HepG2 (cell line): ENCODE results near the gene PDE4D. TPM values are rescaled to one million over a fixed set of nuclear protein-coding genes. Genes with fewer than 3 reads are reported as not detected.
A peak's percentile ranks its signal among the peaks of the same experiment; 100 is the strongest.

Experiments used
- ATAC-seq: fragments of 200-7000 bp; cut with Tn5 transposase; 3 replicates; pipeline ENCODE4 v1.9.1; 2020; ENCODE audit warnings: mild to moderate bottlenecking, moderate library complexity
- BruUV-seq: library from RNA; stranded (reverse); fragments of 400-500 nt; replicated peaks from 2 replicates; lab custom pipeline; 2021; lab: Mats Ljungman, UMichigan
- CTCF ChIA-PET: fragments of 300-600 bp; formaldehyde crosslinking; extraction: SDS; loops from one replicate; lab custom pipeline; 2021; ENCODE audit warnings: low total read pairs, inconsistent platforms, low intra/inter-chr PET ratio; lab: Yijun Ruan, JAX
- POLR2A ChIA-PET: fragments of 350-600 bp; sonication (Branson Sonifier 250); formaldehyde crosslinking; loops from one replicate; lab custom pipeline; 2020; ENCODE audit warnings: antibody characterized with exemption, inconsistent platforms; lab: Yijun Ruan, JAX
- DNase-seq: peaks from one replicate; pipeline ENCODE4 v3.0.0-alpha.2; 2015; ENCODE audit warnings: low spot score
- FAIRE-seq: peaks from 3 replicates; lab custom pipeline; 2011; peaks lifted over from hg19 to GRCh38; lab: Jason Lieb, UNC
- H2AFZ ChIP-seq: one replicate; pipeline ENCODE4 v1.6.1; 2011; ENCODE audit warnings: low read length, inconsistent platforms
- H3K27ac ChIP-seq: fragments of 300-600 bp; 3 replicates; pipeline ENCODE4 v1.8.0; 2011; ENCODE audit warnings: mixed run types, mild to moderate bottlenecking, mixed read lengths, low read length, inconsistent platforms; ENCODE audit not compliant: insufficient read depth; ENCODE audit errors: extremely low read length
- H3K27me3 ChIP-seq, 2 experiments: fragments of 200-600 bp in 1 of 2; 2 replicates in 1 of 2; 3 replicates in 1 of 2; pipeline versions ENCODE4 v1.6.0 to v1.8.0; 2011; ENCODE audit warnings: low read length in 2 of 2, mild to moderate bottlenecking in 2 of 2, moderate library complexity in 2 of 2, inconsistent platforms in 1 of 2; ENCODE audit not compliant: insufficient read depth in 2 of 2, control insufficient read depth in 1 of 2
- H3K36me3 ChIP-seq, 2 experiments: fragments of 200-600 bp in 1 of 2; replicated peaks in 1 of 2; 2 replicates in 1 of 2; 3 replicates in 1 of 2; pipeline versions ENCODE4 v1.5.1 to v1.8.0; 2011; ENCODE audit warnings: low read length in 2 of 2, inconsistent platforms in 1 of 2; ENCODE audit not compliant: insufficient read depth in 2 of 2, control insufficient read depth in 1 of 2
- H3K4me1 ChIP-seq: 2 replicates; pipeline ENCODE4 v1.5.1; 2012; ENCODE audit warnings: low read length, inconsistent platforms; ENCODE audit not compliant: insufficient read depth
- H3K4me2 ChIP-seq: 2 replicates; pipeline ENCODE4 v1.6.0; 2011; ENCODE audit warnings: low read depth, low read length, inconsistent platforms
- H3K4me3 ChIP-seq, 3 experiments: fragments of 200-600 bp in 1 of 3; sonication (generic), shearing (Covaris generic) in 1 of 3; replicated peaks in 1 of 3; 2 replicates each; pipeline ENCODE4 v1.5.1; 2011 to 2016; ENCODE audit warnings: low read length in 3 of 3, inconsistent platforms in 2 of 3, low read depth in 2 of 3, mild to moderate bottlenecking in 2 of 3, control low read depth in 1 of 3, mixed read lengths in 1 of 3; ENCODE audit not compliant: insufficient read depth in 1 of 3
- H3K79me2 ChIP-seq: one replicate; pipeline ENCODE4 v1.6.1; 2011; ENCODE audit warnings: low read length, inconsistent platforms; ENCODE audit not compliant: insufficient read depth
- H3K9ac ChIP-seq: 2 replicates; pipeline ENCODE4 v1.6.0; 2011; ENCODE audit warnings: mild to moderate bottlenecking, low read depth, low read length, inconsistent platforms; ENCODE audit not compliant: insufficient read depth
- H3K9me3 ChIP-seq: 2 replicates; pipeline ENCODE4 v1.5.1; 2012; ENCODE audit warnings: mild to moderate bottlenecking, low read length
- H4K20me1 ChIP-seq: 2 replicates; pipeline ENCODE4 v1.6.0; 2011; ENCODE audit warnings: inconsistent platforms, mild to moderate bottlenecking, low read length, moderate library complexity; ENCODE audit not compliant: insufficient read depth
- AHR ChIP-seq: IDR thresholded peaks from 2 replicates; pipeline ENCODE4 v1.6.1; 2018; ENCODE audit warnings: missing genetic modification reagents, missing compliant biosample characterization
- EED ChIP-seq: sonication (generic); formaldehyde crosslinking; IDR thresholded peaks from 2 replicates; pipeline ENCODE4 v1.5.0; 2020; ENCODE audit warnings: mild to moderate bottlenecking, missing genetic modification reagents
- MAFF ChIP-seq: IDR thresholded peaks from 2 replicates; pipeline ENCODE4 v1.6.1; 2011; ENCODE audit warnings: low read depth, low read length, improper control_type of control experiment
- MAFK ChIP-seq, 2 experiments: IDR thresholded peaks in 1 of 2; conservative IDR thresholded peaks in 1 of 2; 2 replicates each; pipeline ENCODE4 v1.6.1; 2011; ENCODE audit warnings: improper control_type of control experiment in 2 of 2, low read length in 2 of 2
- NAIF1 ChIP-seq: sonication (generic); formaldehyde crosslinking; IDR thresholded peaks from 2 replicates; pipeline ENCODE4 v1.5.0; 2020; ENCODE audit warnings: mild to moderate bottlenecking, missing genetic modification reagents, borderline replicate concordance
- ZNF138 ChIP-seq: sonication (generic); formaldehyde crosslinking; IDR thresholded peaks from 2 replicates; pipeline ENCODE4 v1.5.0; 2020; ENCODE audit warnings: mild to moderate bottlenecking, low read depth, missing genetic modification reagents
- ZNF629 ChIP-seq: sonication (generic); formaldehyde crosslinking; conservative IDR thresholded peaks from 2 replicates; pipeline ENCODE4 v1.5.0; 2020; ENCODE audit warnings: missing genetic modification reagents
- WGBS: methylation state at CpG from one replicate; pipeline ENCODE4 v1.1.6; 2017; ENCODE audit warnings: low lambda C conversion rate; 5-methylcytosine and 5-hydroxymethylcytosine counted together
- in situ Hi-C: cut with HindIII; loops from 2 replicates; pipeline ENCODE4 v1.10.0; 2017; ENCODE audit warnings: low pct_unique_long_range_greater_than_20kb; ENCODE audit not compliant: extremely low pct_ligation_motif_present
- intact Hi-C: fragments of 100-400 bp; cut with micrococcal nuclease; formaldehyde crosslinking; loops from one replicate; pipeline ENCODE4 v1.10.0; 2022; ENCODE audit not compliant: unreplicated experiment
- polyA plus RNA-seq, 8 experiments: library from polyadenylated mRNA; depleted of rRNA in 3 of 8; stranded (reverse) in 7 of 8; unstranded in 1 of 8; fragments of >200 nt; fragmentation: Illumina TruSeq in 4 of 8; extraction: Trizol in 4 of 8; gene quantifications; 2 replicates each; pipeline versions ENCODE4 v1.2.1 to v1.2.3, GENCODE V29; 2011 to 2016; ENCODE audit warnings: low read depth in 4 of 8, missing spikeins in 1 of 8, mixed read lengths in 1 of 8; ENCODE audit not compliant: insufficient read depth in 1 of 8
- total RNA-seq, 5 experiments: library from RNA; depleted of rRNA; stranded (reverse); fragments of >200 nt; fragmentation: Illumina TruSeq; extraction: Trizol; gene quantifications; 2 replicates each; pipeline ENCODE4 v1.2.3, GENCODE V29; 2016; ENCODE audit warnings: low read depth in 1 of 5
- TF ChIP-seq, protein P1 (sequence below): sonication (generic); formaldehyde crosslinking; IDR thresholded peaks from 2 replicates; pipeline ENCODE4 v1.8.0; 2022; ENCODE audit warnings: mild to moderate bottlenecking, missing genetic modification reagents, moderate library complexity

Gene PDE4D
- total and polyA plus RNA-seq, 2 of the 13 experiments (the other 11 are each of a cell fraction or from before 2014, with no cell fraction given): 7.0 to 12.2 TPM

DNA sequence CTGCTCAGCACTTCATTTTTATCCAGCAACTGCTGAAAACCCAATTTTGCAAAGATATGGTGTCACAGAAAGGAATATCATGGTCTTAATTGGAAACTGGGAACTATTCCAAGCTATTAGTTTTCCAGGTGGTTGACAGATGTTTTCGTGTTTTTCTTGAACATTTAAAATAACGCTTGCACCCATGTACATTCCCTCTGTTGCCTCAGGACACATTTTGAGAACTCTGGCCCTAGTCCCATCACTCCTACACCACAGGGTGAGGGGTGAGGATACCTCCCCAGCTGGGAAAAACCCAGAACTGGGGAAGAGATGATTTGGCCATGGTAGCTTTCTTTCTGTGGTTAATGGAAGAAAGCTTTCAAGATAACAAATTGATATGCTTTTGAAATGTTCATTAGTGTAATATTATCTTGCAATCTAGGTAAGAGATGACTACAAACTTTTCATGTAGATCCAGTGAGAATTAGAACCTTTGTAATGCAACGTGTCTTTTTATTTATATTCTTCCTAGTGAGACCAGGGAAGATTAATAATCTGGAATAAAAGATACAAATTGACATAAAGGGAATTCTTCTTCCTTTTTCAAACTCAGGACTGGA, 683.7 kb downstream of the PDE4D start:
- no peaks in the 10 kb centered on the region for H3K79me2 ChIP-seq
- ChIA-PET CTCF (no interaction called here), POLR2A (no interaction called here)
- no peaks in the 10 kb centered on the region for H3K9me3 ChIP-seq
- no peak overlapping the region for H3K9ac ChIP-seq
- no peak for DNase-seq
- no peak for ATAC-seq
- no peaks in the 10 kb centered on the region for H3K27me3 ChIP-seq
- no TSS peak for BruUV-seq
- WGBS: 53% methylated on average over 3 of the region's 3 CpGs
- no peak for FAIRE-seq
- no peaks in the 10 kb centered on the region for H4K20me1 ChIP-seq
- H2AFZ ChIP-seq: no peak overlapping the region
- no peak overlapping the region for H3K4me3 ChIP-seq
- intact Hi-C loops: no loop called here
- no peaks in the 10 kb centered on the region for H3K4me1 ChIP-seq
- in situ Hi-C loops: loop anchor here (10.0 kb wide), 1 partner anchor 135 kb away; no protein-coding TSS in a partner anchor
- TF ChIP-seq NAIF1 (CRISPR knock-in tag) (no peak), EED (CRISPR knock-in tag) (no peak), AHR (no peak), ZNF138 (no peak)
- TF ChIP-seq, protein P1, sequence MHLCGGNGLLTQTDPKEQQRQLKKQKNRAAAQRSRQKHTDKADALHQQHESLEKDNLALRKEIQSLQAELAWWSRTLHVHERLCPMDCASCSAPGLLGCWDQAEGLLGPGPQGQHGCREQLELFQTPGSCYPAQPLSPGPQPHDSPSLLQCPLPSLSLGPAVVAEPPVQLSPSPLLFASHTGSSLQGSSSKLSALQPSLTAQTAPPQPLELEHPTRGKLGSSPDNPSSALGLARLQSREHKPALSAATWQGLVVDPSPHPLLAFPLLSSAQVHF (CRISPR knock-in tag): no peak
- no peak overlapping the region for H3K4me2 ChIP-seq
- no peaks in the 10 kb centered on the region for H3K36me3 ChIP-seq
- H3K27ac ChIP-seq: no peak overlapping the region

DNA sequence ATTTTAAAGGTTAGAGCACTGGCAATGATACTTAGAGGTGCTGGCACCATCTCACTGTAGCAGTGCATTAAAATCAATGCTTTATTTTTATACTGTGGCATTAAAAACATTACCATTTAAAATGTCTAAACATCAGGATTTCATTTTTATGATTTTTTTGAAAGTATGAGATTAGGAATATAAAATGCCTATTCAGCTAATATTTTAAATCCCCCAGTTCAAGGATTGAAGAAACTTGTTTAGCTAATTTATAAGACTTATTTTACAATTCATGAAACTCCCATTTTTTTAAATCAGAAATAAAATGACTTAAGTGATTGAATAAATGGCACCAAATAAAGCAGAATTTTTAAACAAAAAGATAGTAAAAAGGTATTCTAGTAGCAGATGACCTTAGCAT, 685.1 kb downstream of the PDE4D start:
- Histone ChIP-seq H3K9ac (no peak overlapping the region), H3K4me3 (no peak overlapping the region), H2AFZ (no peak overlapping the region), H3K4me2 (no peak overlapping the region), H3K27ac (no peak overlapping the region), H3K27me3 (no peaks in the 10 kb centered on the region), H3K36me3 (no peaks in the 10 kb centered on the region), H3K9me3 (no peaks in the 10 kb centered on the region), H3K4me1 (no peaks in the 10 kb centered on the region), H4K20me1 (no peaks in the 10 kb centered on the region), H3K79me2 (no peaks in the 10 kb centered on the region)
- CTCF ChIA-PET: no interaction called here
- DNase-seq (no peak), ATAC-seq (no peak), FAIRE-seq (no peak)
- TF ChIP-seq MAFF (peak; percentile 71), MAFK (conservative IDR thresholded peaks at IDR 0.05 in 1 of 2, IDR thresholded peaks at IDR 0.05 in 1 of 2; ENCODE audit: low read length in 2 of 2) (peak; percentile 60 to 88), ZNF629 (CRISPR knock-in tag) (no peak)
- POLR2A ChIA-PET: no interaction called here
- in situ Hi-C loops (no loop called here), intact Hi-C loops (no loop called here)
- BruUV-seq: no TSS peak
